GM21529 (cell line): ENCODE measurements around the gene WNK2.
"Not testable (repeated sequence)": the region's sequence is repeated elsewhere in the genome, so short reads cannot be mapped to it uniquely, and the experiment has no call there.

Experiments
- ATAC-seq: cut with Tn5 transposase; IDR thresholded peaks from one replicate; pipeline ENCODE4 v1.9.1; 2021; ENCODE audit not compliant: unreplicated experiment

WNK2 gene

DNA sequence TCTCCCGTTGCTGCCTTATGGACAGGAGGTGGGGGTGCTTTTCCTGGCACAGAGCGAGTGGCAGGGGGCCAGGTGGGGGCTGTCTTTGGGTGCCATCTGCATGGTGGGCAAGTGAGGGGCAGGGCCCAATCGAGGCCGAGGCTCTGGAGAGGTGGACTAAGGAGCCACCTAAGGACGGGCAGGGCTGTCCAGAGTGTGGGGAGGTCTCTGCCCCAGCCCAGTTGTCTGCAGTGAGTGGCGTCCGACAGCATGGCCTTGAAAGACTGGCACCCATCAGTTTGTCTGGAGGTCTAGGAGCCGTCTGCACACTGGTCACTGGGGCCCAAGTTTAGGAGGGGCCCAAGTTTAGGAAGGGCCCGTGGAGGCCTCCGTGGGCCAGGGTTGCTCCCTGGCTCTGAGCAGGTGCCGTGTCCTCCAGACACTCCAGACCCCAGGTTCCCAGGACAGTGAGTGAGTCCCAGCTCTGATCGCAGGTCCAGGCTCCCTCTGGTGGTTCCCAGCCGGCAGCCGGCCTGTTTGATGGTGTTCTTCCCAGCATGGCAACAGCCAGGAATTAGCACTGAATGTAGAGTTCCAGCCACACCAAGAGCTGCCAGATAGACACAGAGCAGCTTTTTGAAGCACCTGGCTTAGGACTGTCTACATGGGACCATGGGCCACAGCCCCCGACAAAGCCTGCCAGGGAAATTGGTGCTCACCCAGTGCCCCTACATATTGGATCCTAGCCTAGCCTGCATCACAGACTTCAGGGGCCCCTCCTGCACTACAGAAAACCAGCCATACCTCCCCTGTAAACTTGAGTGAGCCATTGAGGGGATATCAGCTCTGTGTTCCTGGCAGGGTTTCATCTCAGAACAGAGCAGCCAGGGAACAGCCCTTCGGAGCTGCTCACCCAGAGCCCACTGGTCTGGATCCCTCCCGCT lies 120.9 kb downstream of the WNK2 start:
- ATAC-seq: no peak

DNA sequence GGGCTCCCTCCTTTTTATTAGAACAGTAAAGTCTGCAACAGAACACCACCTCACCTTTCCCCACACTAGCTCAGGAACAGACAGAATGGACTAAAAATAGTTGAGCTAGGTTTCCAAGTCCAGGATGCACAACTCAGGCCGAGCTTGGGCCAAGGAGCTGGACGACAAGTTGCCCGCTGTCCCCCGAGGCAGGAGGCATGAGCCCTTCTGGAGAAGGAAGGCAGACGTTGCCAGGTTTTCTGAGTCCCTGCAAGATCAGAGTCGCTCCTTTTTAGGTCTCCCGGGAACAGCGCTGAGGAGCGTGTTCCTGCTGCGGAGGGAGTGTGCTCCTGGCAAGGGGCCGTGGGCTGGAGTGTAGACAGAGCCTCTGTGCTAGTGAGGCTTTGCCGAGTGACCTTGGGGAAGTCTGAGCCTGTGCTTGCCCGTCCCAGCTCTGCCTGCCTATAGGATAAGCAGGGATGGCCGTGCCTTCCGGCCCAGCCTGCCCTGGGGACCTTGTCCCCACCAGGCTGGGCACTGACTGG lies 121.6 kb downstream of the WNK2 start:
- no peak for ATAC-seq

DNA sequence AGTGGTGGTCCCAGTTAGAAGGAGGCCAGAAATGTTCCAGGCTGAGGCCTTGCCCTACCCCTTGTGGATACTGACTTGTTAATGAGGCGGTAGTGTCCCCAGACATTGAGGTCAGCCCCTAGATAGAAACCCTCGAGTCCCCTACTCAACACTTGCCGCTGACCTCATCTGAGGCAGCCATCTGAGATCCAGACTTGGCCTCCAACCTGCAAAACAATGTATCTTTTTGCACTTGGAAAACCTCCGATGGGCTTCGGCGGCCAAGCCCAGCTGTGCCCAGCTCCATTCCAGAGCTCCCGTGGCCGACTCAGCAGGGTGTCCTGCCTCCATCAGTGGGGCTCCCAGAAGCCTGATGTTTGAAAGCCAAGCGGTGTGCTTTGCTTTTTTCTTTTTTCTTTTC lies 122.1 kb downstream of the WNK2 start:
- ATAC-seq: no peak

DNA sequence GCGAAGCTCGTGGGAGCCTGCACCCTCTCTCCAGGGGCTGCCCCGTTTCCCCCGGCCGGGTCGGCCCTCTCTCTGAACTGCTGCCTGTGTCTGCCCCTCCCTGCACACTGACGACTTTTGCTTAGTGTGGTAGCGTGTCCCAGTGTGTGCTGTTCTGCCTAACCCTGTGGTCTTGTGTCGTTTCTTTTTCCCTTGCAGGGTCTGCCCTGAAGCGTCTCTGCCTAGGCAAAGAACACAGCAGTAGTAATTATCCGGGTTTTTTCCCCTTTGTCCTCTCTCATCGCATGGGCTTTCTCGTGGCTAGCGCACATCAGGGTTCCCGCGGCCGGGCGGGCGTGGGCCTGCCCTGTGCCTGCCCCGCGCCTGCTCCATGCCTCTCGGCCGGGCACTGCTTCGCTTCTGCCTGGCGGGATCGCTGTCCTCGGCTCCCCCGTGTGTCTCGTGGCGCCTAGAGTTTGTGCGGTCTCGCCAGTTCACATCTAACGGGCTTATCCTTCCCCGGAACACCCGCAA lies 122.7 kb downstream of the WNK2 start:
- ATAC-seq: no peak

DNA sequence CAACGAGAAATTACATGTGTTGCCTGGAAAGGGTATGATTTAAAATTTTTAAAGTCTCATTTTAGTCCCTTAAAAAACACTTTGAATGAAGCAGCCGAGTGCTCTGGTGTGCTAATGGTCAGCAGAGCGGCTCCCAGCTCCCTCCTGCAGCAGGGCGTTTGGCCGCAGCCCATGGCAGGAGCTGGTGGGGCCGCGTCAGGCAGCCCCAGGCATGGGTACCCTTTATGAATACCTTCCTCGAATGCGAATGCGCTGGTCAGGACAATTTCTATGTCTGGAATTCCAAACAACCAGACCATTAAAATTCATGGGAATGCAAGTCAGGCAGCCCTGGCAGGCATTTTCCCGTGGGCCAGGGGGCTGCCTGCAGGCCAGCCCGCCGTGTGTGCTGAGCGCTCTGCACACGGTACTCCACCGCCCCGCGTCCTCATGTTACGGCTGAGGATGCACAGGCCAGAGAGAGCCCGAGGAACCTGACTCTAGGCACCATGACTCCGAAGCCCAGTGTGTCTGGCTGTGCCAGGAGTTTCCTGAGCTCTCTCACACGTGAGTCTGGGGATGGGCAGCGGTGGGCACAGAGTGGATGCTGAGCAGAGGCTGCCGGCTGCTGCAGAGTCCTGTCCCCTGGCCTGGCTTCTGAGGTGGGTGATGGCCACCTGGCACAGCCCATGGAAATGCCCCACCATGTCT lies 123.7 kb downstream of the WNK2 start:
- ATAC-seq: no peak

DNA sequence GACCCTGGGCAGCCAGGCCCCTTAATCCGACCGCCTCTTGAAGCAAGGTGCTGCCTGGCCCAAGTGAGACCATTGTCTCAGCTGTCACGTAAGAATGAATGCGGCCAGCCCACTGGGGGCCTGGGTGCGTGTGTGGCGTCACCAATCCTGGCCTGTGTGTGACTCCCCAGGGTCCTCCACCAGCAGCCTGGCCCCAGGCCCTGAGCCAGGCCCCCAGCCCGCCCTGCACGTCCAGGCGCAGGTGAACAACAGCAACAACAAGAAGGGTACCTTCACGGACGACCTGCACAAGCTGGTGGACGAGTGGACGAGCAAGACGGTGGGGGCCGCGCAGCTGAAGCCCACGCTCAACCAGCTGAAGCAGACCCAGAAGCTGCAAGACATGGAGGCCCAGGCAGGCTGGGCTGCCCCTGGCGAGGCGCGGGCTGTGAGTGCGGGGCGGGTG lies 124.2 kb downstream of the WNK2 start:
- no peak for ATAC-seq

DNA sequence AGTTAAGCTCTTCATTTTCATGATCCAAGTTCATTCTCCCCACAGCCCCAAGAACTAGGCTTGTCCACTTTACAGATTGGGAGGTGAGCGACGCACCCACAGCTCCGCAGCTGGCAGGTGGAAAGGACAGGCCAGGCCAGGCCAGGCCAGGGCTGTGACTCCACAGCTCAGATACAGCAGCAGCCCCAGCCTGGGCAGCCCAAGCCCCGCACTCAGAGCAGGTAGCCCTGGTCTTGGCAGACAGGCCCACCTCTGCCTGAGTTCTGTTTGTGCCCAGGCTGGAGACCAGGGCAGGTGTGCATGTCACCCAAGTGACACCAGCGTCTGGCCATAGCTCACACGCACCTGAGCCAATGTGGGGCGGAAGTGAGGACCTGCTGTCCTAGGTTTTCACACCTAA lies 124.7 kb downstream of the WNK2 start:
- no peak for ATAC-seq

DNA sequence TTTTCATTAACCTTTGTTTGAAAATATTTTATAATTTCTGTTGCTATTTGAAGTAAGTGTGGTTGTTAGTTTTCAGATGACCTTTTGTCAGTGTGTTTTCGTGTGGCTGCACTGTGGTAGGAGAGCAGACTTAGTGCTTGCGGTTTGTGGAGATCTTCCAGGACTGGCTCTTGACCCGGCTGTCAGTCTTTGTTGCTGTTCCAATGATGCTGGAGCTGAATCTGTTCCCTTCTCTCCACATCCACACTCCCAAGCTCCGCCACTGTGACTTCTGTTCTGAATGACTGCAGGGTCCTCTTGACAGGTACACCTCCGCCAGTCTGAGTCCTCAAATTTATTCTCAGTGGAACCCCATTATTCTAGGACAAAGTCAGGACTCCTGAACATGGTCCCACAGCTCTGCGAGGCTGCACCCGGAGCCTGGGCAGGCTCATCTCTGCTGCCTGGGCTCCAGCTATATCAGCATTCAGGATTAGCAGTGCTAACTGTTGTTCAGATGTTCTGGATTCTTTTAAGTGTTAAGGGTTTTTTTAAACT lies 126.0 kb downstream of the WNK2 start:
- no peak for ATAC-seq

DNA sequence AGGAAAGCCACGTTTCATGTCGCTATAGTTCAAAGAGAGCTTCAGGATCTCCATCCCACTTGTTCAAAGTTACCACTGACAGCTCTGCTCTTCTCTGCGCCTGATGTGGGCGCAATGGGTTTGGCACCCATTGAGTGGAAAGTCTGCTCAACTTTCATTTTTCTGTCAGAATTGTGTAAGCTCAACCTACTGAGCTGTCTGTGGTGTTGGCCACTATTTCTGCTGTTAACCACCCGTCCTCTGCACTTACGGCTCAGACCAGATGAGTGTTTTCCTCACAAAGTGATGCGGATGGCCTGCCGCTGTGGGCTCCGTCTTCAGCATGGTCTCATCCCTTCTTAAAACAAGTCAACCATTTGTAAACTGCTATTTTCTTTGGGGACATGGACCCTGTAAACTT lies 131.2 kb downstream of the WNK2 start:
- ATAC-seq: no peak

DNA sequence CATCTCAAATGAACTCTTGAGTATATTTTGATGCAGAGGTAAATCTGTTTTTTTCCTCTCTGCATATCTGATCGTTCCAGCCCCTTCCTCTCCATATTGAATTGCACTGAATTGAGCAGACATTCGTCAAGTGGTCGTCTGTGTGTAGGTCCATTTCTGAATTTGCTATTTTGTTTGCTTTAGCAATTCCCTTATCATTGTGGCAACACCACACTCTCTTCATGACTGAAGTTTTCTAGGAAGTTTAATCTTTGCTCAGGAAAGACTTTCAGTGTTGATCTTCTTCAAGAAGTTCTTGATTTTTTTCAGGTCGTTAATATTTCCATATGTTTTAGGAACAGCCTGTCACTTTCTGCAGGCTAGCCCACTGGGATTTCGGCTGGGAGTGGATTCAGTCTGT lies 132.0 kb downstream of the WNK2 start:
- no peak for ATAC-seq

DNA sequence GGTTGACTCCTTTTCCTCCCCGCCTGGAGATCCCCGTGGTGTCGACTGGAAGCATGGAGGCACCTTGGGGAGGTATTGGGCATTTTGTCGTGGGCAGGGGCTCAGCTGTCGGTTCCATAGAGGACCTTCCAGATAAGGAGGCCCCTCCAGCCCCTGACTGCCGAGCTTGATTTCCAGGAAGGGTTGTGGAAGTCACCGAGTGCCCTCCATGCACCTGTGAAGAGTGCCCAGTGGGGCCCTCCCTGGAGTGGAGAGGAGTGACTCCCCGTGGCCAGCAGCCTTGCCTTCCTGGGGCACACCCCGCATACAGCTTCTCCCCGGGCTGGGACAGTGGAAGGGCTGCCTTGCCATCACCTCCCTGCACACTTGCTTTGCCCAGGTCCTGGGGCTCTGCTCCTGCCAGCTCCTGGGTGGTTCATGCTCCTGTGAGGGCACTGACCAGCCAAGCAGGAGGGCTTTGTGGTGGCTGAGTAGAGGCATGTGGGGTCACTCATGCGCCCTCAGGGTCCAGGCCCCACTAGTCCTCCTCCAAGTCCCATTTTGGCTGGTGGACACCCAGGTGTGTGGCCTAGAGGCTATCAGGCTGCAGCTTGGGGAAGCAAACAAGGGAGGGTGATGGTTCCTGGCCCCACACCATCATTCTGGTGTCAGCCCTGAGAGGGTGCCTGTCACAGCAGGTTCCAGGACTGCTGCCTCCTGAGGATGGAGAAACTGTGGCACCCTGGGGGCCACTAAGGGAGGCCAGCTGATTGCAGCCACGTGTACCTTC lies 133.0 kb downstream of the WNK2 start:
- ATAC-seq: no peak

DNA sequence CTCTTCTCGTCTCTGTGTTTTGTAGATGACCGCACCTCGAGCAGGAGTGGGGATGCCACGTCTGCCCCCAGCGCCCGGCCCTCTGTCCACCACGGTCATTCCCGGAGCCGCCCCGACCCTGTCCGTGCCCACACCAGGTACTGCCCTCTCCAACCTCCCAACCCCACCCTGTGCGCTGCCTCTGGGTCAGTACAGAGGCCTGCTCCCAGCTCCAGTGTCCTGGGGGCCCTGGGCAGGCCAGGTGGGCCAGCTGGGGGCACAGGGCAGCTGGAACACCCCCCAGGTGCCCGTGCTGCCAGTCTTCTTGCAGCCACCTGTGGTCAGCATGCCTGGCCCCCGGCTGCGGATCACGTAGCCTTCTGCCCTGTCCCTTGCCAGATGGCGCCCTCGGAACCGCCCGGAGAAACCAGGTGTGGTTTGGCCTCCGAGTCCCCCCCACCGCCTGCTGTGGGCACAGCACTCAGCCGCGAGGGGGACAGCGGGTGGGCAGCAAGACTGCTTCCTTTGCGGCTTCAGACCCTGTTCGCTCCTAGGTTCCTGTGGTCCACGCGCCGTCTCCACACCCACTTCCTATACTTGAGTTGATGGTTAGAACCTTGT lies 133.7 kb downstream of the WNK2 start:
- ATAC-seq: no peak

DNA sequence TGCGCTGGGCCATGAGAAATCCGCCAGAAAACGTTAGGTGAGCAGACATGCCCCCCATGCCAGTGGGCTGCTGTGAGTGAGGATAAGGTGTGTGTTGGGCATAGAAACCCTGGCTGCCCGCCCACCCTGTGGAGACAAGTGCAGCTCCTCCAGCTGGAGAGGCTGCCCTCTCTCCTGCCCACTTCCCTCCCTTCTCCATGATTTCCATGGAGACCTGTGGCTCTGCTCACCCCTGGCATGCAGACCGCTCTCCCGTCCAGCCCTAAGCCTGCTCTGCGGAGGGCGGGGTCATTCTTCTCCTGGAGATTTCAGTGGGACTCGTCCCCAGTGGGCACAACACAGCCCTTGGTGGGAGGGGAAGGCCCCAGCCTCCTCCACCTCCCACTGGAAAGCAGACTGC lies 134.5 kb downstream of the WNK2 start:
- no peak for ATAC-seq

DNA sequence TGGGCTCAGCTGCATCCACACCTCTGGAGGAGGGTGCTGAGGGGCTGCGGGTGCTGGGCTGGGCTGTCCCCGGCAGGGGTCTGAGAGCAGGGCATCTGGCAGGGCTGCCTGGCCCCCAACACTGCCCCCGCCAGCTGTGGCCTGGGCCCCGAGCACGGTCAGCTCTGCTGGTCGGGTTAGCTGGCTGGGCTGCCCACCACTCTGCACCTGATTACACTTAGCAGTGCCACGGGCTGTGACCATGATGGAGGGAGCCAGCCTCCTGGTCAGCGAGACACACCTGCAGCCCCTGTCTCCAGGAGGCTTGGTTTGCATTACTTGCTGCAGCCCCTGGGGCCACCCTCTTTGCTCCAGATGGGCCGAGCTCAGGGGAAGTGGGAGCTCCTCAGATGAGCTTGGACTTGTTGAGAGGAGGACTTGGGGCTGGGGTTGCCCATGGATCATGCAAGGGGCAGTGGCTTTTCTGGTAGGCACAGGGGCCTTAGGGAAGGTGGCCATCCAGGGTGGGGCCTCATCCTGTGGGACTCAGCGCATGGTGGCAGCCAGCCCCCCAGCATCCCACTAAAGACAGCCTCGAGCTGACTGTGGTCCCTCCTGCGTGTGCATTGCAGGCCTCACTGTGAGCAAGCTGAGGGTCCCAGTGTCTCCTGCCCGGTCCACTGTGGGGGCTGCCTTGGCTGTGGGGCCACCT lies 135.5 kb downstream of the WNK2 start:
- no peak for ATAC-seq

DNA sequence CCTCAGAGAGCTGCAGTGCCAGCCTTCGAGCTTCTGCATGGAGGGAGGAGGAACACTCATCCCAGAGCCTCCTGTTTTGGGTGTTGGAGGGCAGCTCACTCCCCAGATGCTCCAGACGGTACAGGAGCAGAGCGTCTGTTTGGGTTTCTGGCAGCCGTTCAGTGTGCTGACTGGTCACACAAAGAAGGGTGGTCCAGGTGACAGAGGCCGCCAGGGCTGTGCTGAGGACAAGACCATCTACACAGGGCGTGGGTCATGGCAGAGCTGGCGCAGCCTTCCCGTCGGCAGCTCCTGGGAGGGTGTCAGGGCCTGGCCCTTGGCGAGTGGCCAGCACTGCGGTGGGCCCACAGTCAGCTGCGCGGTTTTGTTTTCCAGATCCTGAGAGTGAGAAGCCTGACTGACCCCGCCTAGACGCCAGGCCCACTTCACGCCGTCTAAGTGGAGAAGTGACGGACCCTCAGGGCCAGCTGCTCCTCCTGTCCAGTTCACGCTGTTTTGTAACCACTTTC lies 136.1 kb downstream of the WNK2 start:
- ATAC-seq: no peak

DNA sequence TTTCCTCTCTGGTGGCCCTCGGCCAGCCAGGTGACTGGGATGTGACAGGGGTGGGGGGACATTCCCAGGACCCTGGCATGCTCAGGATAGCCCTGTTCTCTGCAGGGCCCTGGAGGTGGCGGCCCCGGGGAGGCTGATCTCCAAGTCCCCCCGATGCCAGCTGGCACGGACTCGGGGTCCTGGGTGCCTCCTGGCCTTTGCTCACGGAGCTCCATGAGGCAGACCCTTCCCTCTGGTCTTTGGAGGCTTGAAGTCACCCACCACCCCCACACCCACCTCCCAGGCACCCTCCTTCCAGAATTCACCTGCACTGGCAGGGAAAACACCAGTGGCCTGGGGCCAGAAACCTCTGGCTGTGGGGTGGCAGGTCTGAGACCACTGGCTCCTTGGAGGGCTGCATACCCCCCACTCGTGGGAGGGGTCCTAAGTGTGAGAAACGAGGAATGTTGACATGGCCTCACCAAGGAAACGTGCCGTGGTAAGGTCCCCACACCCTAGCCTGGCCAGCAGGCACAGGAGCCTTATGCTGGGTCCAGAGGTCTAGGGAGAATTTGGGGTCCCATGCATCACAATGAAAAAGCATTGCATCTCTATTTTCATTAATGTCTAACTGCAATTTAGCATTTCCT lies 136.8 kb downstream of the WNK2 start:
- no peak for ATAC-seq

DNA sequence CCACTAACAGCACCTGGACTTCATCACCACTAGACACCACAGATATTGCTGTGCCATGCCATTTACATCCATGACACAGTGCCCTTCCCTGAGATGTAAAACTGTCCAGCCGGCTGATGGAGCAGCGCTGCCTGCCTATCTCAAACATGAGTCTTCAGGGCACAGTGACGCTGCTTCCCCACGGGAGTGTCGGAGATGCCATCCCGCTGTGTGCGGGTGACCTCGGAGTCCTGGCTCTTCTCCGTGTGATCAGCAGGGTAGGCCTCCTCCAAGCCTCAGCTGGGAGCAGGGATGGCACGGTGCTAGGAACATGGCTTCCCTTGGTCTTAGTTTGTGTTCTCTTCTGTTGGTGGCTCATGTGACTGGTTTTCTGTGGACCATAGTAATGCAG lies 137.3 kb downstream of the WNK2 start:
- no peak for ATAC-seq

DNA sequence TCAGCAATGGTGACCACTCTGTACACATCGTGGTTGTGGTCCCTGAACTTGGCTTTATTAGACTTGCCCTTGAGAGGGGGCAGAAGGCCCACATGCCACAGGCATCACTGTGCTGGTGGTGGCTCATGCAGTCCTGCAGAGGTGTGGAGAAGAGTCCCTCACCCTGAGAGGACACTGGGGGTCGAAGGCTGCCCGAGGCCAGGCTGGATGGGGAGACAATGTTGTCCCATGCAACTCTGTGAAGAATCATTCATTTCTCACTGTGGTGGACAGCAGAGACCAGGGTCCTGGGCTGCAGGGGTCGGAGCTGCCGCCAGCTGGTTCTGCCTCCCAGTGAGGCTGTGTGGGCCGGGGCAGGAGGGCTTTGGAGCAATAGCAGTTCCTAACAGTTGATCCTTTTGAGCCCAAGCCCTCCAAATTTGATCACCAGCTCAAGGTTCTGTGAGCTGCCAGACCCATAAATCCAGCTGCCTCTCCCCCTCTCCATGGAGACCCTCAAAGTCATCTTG lies 139.6 kb downstream of the WNK2 start:
- not testable (repeated sequence) for ATAC-seq
